HG03520 (cell line): ENCODE data around the gene MCM10.

Source experiments
- ATAC-seq: cut with Tn5 transposase; IDR thresholded peaks from one replicate; pipeline ENCODE4 v1.9.1; 2021; ENCODE audit warnings: mild to moderate bottlenecking, moderate library complexity; ENCODE audit not compliant: unreplicated experiment

MCM10 gene

DNA sequence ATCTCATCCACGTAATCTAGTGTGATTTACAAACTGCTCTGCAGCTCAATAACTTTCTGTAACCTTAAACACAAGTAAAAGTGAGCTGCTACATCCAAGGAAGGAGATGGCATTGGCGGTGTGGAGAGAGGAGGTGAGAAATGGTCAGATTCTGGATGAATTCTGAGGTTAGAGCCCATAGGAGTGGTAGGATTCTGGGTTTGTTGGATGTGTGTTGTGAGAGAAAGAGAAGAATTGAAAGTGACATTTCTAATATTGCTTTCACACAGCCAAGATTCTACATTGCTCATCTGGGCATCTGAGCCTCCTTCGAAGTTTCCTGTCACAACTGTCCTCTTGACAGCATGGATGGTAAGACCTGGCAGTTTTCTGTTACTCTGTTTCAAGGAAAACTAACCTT, 2.5 kb downstream of the MCM10 start:
- ATAC-seq = no peak

DNA sequence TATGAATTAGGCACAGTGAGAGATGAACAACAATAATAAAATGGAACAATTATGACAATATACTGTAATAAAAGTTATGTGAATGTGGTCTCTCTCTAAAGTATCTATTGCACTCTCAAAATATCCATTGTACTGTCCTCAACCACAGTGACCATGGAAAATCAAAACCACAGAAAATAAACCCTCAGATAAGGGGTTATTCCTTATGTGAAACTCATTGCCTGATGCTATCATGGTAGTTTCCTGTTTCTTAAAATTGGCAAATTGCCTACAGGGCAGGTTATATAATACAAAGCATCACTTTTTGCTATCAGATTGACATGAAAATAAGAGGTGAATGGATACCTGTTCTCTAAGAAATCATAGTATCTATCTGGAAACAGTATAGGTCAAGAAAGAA, 3.8 kb downstream of the MCM10 start:
- ATAC-seq = no peak

DNA sequence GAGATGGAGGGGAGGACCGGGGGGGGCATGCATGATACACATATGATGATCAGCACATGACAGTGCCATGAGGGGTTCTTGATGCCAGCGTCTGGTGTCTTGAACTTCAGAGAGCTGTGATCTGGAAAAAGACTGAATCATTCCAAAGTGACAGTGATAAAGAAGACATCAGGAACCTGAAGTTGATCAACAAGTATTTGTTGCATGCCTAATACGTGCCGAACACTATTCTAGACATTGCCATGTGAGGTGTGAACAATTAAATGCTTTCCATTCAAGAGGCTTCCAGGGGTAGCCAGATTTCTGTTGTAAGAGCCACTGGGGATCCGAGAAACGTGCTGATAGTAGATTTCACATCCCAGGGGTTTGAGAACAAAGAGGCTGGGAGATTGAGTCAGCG, 6.2 kb downstream of the MCM10 start:
- ATAC-seq = no peak

DNA sequence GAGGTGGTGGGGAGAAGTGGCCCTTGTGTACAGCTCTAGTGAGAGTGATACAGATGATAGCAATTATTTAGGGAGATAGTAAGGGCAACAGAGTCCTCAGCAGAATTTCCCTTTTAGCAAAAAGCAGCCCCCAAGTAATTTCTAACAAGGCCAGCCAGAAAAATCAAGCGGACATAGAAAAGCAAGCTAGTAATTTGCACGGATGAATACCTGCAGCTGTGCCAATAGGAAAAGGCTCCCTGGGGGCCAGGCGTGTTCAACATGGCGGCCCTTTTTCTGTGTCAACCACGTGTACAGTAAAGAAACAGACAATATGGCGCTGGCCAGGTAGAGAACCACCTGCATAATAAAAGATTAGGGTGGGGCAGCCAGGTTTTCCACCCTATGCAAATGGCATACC, 7.4 kb downstream of the MCM10 start:
- no peak for ATAC-seq

DNA sequence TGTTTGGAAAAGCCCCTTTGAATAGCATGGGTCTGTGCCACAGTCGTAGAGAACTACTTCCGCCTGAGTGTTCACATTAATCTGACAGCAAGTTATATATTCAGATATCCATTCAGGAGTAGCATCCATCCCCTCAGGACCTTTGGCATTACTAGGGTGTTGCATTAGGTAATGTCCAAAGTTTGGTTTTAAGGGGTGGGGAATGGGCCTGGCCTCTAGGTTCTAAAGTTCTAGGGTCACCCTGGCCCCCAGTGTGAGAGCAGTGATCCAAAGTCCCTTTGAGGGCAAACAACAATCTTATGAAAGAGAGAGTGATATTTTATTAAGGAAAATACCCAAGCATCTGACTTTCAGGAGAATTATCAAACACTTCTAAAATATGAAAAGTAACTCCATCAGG, 12.3 kb downstream of the MCM10 start:
- ATAC-seq = no peak

DNA sequence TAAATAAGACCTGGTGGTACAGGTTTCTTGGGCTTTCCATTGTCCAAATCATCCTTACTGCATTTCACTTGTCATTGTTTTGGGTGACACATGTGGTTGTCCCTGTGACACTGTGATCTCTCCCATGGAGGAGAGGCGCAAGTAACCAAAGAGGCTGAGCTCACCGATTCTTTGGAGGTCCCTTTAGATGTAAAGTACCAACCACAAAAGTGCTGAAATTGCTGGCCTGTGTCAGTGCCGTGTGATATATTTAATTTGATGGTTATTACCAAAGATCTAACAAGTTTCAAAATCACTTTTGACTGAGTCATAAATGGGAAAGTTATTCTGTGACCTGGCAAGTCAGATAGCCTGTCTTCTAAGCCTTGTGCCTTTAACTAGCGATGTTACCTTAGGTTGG, 19.4 kb downstream of the MCM10 start:
- no peak for ATAC-seq

DNA sequence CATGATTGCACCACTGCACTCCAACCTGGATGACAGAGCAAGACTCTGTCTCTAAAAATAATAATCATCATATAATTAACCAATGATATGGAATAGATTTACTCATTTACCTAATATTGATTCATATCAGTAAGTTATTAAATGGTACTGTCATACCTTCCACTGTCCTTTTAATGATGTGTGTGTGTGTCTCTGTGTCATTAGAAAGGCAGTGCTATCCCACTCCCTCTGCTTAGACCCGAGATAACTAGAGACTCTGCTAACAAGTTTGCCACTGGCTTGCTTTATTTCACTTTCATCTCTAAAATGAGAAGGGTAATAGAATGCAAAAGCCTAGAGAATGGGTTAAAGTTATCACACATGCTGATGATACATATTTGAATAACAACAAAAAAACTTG, 21.1 kb downstream of the MCM10 start:
- ATAC-seq = no peak

DNA sequence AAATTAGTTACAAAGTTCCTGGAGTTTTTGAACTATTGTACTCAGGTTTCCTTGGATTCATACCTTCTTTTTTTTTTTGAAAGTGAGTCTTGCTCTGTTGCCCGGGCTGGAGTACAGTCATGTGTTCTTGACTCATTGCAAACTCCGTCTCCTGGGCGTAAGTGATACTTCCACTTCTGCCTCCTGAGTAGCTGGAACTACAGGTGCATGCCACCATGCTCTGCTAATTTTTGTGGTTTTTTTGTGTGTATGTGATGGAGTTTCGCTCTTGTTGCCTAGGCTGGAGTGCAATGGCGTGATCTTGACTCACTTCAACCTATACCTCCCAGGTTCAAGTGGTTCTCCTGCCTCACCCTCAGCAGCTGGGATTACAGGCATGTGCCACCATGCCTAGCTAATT, 22.3 kb downstream of the MCM10 start:
- ATAC-seq = no peak

DNA sequence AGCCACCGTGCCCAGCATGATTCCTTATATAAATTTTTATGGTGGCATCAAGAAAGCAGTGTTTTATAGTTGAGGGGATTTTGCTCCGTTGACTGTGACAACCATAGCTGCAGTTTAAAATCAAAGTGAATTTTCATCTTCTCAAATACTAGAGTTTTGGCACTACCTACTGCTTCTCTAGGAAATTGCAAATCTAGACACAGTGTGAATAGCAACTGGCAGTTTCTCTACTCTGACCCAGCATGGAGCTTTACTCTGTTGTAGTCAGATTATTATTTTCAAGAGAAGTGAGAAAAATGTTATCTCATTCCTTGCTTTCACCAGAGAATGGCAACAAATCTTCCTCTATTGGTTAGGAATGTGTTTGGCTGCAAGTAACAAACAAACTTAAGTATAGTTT, 22.9 kb downstream of the MCM10 start:
- no peak for ATAC-seq

DNA sequence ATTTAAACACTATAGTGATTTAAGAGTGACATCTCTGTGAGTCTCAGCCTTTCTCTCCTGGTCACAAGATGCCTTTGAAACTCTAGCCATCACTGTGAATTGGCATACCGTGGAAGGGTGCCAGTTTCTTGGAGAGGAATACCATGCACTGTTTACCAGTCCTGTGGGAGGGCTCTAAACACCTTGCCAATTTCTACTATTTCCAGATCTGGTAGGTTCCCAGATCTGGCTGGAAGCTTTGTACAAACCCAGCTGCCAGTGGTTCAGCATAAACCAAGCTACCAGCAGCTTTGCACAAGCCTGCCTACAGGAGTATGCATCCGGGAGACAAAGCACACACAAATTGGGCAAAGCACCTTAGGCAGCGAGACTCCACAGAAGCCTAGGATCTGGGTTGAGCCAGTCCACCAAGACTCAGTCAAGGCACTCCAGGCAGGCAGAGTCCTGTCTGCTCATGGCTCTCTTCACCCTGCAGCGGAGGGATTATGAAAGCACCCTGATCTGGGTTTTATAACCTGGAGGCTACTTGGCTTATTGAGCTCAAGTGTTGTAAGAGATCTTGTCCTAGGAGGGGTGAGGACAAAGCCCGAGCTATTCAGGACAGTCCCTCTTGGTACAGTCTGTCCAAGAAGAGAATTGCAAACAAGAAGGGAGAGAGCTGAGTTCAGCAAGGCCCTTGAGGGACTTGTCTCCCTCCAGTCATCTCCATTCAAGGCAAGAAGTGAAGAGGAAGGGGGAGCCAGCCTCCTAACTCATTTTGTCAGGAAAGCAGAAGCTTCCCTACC, 23.6 kb downstream of the MCM10 start:
- no peak for ATAC-seq

DNA sequence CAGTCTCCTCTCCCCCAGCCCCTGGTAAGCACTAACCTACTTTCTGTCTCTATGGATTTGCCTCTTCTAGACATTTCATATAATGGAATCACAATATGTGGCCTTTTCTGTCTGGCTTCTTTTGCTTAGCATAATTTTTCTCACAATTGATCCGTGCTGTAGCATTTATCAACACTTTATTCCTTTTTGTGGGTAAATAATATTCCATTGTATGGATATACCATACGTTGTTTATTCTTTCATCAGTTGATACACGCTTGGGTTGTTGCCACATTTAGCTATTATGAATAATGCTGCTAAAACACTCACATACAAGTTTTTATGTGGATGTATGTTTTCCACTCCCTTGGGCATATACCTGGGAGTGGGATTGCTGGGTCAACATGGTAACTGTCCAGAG, 25.8 kb downstream of the MCM10 start:
- ATAC-seq = no peak

DNA sequence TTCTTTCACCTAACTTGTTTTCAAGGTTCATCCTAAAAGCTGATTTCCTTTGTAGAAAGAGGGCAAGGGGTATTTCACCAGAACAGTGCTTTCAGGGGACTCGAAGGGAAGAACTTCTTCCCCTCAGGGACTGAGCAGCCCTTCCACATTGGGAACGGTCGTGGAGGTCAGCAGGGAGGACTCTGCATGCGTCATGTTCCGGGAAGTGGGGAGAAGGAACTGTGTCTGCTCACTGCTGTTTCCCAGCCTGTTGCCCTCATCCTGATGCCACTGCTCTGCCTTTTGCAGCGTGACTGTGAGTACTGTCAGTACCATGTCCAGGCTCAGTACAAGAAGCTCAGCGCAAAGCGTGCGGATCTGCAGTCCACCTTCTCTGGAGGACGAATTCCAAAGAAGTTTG, 27.2 kb downstream of the MCM10 start:
- ATAC-seq = no peak

DNA sequence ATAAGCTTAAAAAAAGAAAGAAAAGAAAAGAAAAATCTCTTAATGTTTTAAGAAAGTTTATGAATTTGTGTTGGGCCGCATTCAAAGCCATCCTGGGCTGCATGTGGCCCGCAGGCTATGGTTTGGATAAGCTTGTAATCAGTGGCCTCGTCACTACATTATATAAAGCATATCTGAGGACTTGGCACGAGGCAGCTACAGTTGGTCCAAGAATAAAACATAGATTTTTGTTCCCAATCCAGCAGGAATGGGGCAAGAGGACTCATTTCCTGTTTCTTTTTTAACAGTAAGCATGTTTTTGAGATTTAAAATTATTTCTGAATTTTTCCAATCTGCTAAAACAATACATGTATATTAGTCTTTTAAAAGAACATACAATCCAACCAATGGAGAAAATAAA, 28.6 kb downstream of the MCM10 start:
- no peak for ATAC-seq

DNA sequence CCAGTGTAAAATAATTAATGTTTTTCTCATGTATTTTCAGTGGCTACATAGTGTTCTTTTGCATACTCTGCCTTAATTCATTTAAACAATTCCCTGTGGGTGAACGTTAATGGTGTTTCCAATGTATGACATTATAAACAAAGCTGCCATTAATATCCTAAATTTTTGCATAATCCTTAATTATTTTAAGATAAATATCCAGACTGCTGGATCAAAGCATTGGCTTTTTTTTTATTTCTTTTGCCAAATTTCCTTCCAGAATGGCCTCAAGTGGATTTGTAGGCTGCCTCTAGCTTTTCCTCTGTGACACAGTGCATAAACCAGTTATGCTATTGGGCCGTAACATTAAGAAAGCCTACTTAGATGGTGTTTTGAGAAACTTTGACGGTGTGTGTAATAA, 29.5 kb downstream of the MCM10 start:
- ATAC-seq = no peak

DNA sequence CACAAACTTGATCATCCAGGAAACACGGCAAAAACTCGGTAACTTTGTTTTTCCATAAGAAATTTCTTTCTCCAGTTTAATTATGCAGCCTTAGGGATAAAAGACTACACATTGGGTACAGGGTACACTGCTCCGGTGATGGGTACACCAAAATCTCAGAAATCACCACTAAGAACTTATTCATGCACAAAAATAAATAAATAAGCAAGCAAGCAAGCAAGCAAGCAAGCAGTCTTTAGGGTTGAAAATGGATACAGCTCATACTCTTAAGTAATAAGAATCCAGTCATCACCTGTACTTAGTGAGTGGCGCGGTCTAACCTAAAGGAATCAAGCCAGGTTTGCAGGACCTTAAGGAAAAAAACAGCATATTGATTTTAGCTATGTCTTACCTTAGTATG, 30.0 kb downstream of the MCM10 start:
- no peak for ATAC-seq

DNA sequence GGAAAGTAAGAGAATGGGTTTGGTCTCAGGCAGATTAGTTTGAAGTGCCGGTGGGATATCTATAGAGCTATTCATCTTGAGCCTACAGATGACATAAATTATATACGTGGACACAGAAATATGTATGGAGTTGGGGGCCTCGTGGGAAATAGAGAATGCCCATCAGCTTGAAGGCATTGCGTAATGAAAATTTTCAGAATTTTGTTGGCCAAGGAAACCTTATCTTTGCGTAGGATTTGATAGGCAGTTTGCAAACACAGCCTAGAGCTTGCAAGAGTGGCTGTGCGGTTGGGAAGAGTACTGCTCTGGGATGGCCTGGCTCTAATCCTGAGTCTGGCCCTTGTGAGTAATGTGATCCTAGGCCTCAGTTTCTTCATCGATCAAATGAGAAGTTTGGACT, 32.3 kb downstream of the MCM10 start:
- no peak for ATAC-seq

DNA sequence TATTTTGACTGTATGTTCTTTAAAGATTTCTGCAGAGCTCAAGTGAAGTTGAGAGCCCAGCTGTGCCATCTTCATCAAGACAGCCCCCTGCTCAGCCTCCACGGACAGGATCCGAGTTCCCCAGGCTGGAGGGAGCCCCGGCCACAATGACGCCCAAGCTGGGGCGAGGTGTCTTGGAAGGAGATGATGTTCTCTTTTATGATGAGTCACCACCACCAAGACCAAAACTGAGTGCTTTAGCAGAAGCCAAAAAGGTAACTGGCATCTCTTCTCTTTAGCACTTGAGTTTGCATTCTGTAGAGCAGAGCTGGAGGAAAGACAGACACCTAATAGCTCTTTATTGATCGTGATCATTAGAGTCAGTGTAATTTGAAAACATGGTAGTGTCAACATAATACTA, 33.7 kb downstream of the MCM10 start:
- ATAC-seq = no peak

DNA sequence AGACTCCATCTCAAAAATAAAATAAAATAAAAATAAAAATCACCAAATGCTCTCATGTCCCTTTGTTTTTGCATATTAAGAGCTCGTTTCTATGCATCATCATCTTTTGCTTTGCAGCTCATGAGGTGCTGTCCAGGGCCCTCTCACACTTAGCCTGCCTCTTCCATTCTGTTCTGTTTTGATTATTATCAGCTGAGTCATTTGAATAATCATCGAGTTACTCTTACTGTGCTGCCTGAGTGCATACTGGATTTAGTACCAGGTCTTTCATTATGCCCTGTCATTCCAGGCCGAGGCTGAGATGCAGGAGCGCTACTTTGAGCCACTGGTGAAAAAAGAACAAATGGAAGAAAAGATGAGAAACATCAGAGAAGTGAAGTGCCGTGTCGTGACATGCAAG, 39.8 kb downstream of the MCM10 start:
- no peak for ATAC-seq

DNA sequence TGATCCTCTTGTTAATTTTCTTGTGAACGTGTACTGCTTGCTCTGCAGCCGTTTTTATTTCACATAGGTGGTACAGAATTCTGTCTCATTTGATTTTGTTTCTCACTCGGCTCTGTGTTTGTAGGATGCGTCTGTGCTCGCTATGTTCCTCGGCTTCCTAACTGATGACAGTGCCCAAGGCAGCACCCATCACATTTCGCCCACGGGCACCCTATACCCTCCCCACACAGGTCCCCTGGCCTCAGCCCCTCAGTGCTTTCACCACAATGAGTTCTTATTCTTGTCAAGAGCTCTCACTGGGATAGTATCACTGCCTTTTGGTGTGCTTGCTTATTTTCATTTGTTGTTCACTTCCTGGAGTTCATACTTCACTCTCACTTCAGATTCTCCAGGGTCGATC, 44.7 kb downstream of the MCM10 start:
- ATAC-seq = no peak

DNA sequence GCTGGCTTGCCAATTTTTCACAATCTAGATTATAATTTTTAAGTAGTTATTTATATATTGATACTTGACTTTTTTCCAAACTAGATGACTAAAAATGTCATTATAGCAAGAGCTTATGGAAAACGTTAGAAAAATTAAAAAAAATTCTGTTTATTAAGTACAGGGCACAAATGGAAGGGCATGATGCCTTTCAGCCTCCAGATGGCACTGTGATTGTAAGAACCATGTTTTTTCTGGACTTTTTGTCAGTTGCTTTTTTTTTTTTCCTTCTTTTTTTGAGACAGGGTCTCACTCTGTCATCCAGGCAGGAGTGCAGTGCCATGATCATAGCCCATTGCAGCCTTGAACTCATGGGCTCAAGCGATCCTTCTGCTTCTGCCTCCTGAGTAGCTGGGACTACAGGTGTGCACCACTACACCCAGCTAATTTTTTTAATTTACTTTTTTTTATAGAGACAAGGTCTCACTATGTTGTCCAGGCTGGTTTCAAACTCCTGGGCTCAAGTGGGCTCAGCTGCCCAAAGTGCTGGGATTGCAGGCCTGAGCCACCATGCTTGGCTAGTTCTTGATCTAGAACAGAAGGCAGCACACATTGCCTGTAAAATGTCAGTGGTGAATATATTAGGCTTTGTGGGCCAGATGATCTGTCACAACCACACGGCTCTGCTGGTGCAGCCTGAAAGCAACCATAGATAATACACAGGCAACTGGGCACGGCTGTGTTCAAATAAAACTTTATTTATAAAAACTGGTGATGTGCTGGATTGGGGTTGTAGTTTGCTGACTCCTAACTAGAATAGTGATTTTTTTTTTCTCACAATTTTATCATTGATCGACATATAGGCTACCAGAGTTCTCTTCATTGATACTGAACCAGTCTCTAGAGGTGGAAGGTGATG, 45.4 kb downstream of the MCM10 start:
- no peak for ATAC-seq

DNA sequence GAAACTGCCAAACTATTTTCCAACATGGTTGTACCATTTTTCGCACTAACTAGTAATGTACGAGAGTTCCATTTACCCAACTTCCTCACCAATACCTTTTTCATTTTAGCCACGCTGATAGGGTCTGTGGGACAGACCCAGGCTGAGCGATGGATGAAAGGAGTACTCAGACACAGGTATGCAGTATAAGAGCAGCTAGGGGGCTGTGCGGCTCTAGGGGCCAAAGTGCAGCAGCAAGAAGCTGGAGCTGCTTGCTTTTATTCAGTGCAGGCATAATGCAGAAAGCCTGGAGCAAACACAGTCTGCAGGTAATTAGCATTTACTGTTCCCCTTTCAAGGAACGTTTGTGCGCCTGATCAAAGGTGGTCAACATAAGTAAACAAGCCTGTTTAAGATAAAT, 51.8 kb downstream of the MCM10 start:
- no peak for ATAC-seq

DNA sequence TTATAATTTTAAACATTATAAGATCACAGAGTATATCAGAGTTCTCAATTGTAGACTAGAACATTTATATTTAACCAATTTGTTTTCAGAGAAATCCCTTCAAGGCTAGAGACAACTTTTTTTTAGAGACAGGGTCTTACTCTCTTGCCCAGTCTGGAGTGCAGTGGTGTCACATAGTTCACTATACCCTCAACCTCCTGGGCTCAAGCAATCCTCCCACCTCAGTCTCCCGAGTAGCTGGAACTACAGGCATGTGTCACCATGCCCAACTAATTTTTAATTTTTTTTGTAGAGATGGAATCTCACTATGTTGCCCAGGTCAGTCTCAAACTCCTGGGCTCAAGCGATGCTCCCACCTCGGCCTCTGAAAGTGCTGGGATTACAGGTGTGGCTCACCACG, 57.5 kb downstream of the MCM10 start:
- ATAC-seq = no peak
